ENCODE measurements around the gene ZNF22. TPM values are rescaled to one million over a fixed set of nuclear protein-coding genes. Genes with fewer than 3 reads are reported as not detected.

Gene ZNF22
- total and polyA plus RNA-seq, 2 of the 4 experiments (the other 2 are of a cell fraction): 10.6 to 12.4 TPM

- in situ Hi-C loops (cut with MboI; ENCODE audit: low sequenced_read_pairs) (no loop called here), dilution Hi-C loops (cut with HindIII; ENCODE audit: low sequenced_read_pairs, unreplicated experiment) (no loop called here), intact Hi-C loops (cut with micrococcal nuclease) (no loop called here)
- ChIA-PET CTCF (no interaction called here), POLR2A (ENCODE audit: unreplicated experiment) (no interaction called here)
- H4K91ac ChIP-seq (ENCODE audit: insufficient read depth, low read depth, low read length): no peak overlapping the region
- no peak overlapping the region for H3K56ac ChIP-seq (ENCODE audit: extremely low read depth, insufficient read depth, low read length)
- no peak overlapping the region for H2BK15ac ChIP-seq (ENCODE audit: low read depth, low read length)
- no peak overlapping the region for H3K9ac ChIP-seq (ENCODE audit: low read depth, low read length)
- no peak overlapping the region for H2BK120ac ChIP-seq (ENCODE audit: low read depth, low read length)
- H4K5ac ChIP-seq (ENCODE audit: low read depth, low read length): no peak overlapping the region
- H2AK9ac ChIP-seq (replicated peaks; ENCODE audit: low read depth, low read length, poor library complexity): no peak overlapping the region
- no peaks in the 10 kb centered on the region for H4K20me1 ChIP-seq (ENCODE audit: insufficient read depth, low read length)
- peaks cover 13% of the 10 kb centered on the region for H3K9me1 ChIP-seq (ENCODE audit: insufficient read depth, low read length)
- H3K79me1 ChIP-seq (ENCODE audit: low read depth in 1 of 2, low read length in 2 of 2): peaks cover 11 to 27% of the 10 kb centered on the region in 2 experiments; a peak in 3 of 4 replicates
- H3K27ac ChIP-seq (ENCODE audit: insufficient read depth, low read length): no peak overlapping the region
- peaks cover 2% of the 10 kb centered on the region; the same call in 1 of the 2 replicates for H3K9me3 ChIP-seq (ENCODE audit: control insufficient read depth, insufficient read depth, low read length)
- no TSS peak for BruUV-seq (replicated peaks)
- H3K18ac ChIP-seq (ENCODE audit: low read depth, low read length): no peak overlapping the region
- no peak overlapping the region for H2BK20ac ChIP-seq (ENCODE audit: low read depth, low read length)
- H3K4ac ChIP-seq (ENCODE audit: low read depth, low read length): no peak overlapping the region
- H3K23ac ChIP-seq (ENCODE audit: low read depth, low read length): no peak overlapping the region
- TF ChIP-seq SMC3 (IDR thresholded peaks at IDR 0.05; ENCODE audit: low read depth, low read length) (no peak), ELK1 (IDR thresholded peaks at IDR 0.05; ENCODE audit: borderline replicate concordance, low read depth, low read length) (no peak), FOS (IDR thresholded peaks at IDR 0.05; ENCODE audit: low read depth, low read length) (no peak), POLR2A (IDR thresholded peaks at IDR 0.05; ENCODE audit: low read depth, low read length) (no peak), RAD21 (IDR thresholded peaks at IDR 0.05; ENCODE audit: low read length) (no peak), CHD1 (IDR thresholded peaks at IDR 0.05; ENCODE audit: low read depth, low read length) (no peak), RFX5 (IDR thresholded peaks at IDR 0.05; ENCODE audit: low read depth, low read length) (no peak), NFE2L2 (IDR thresholded peaks at IDR 0.05; ENCODE audit: low read depth, low read length) (no peak), MXI1 (IDR thresholded peaks at IDR 0.05; ENCODE audit: borderline replicate concordance, low read depth, low read length) (no peak), CTCF (conservative IDR thresholded peaks at IDR 0.05; ENCODE audit: low read depth, low read length) (no peak), CEBPB (IDR thresholded peaks at IDR 0.05; ENCODE audit: low read depth, low read length) (no peak), RCOR1 (IDR thresholded peaks at IDR 0.05; ENCODE audit: insufficient replicate concordance, low read length) (no peak), MAZ (IDR thresholded peaks at IDR 0.05; ENCODE audit: borderline replicate concordance, low read depth, low read length) (no peak), BHLHE40 (IDR thresholded peaks at IDR 0.05; ENCODE audit: low read depth, low read length) (no peak), USF2 (IDR thresholded peaks at IDR 0.05; ENCODE audit: low read depth, low read length) (no peak), MAFK (IDR thresholded peaks at IDR 0.05; ENCODE audit: low read depth, low read length) (no peak)
- no peak overlapping the region for H2AK5ac ChIP-seq (ENCODE audit: low read depth, low read length)
- ATAC-seq (ENCODE audit: low read depth) (no peak), DNase-seq (no peak)
- no CpG with 5 or more reads among the region's 8 CpGs for WGBS, 2 experiments (ENCODE audit: extremely low coverage in 2 of 2, insufficient read length in 1 of 2)
- H3K14ac ChIP-seq (replicated peaks; ENCODE audit: low read depth, low read length): no peak overlapping the region
- peaks cover 13% of the 10 kb centered on the region for H3K4me1 ChIP-seq (ENCODE audit: control insufficient read depth, insufficient read depth, low read length)
- no peak overlapping the region for H3K4me3 ChIP-seq (ENCODE audit: insufficient read depth, low read depth, low read length)
- no peak overlapping the region for H2BK5ac ChIP-seq (ENCODE audit: low read depth, low read length, poor library complexity, severe bottlenecking)
- H4K8ac ChIP-seq (ENCODE audit: low read depth in 2 of 2, low read length in 2 of 2): no peak overlapping the region
- peaks cover 8% of the 10 kb centered on the region; the same call in 1 of the 2 replicates for H3K36me3 ChIP-seq (ENCODE audit: control insufficient read depth, insufficient read depth, low read length)
- H3K27me3 ChIP-seq (ENCODE audit: control insufficient read depth, insufficient read depth, low read length): no peaks in the 10 kb centered on the region
- H3K4me2 ChIP-seq (ENCODE audit: low read depth, low read length): no peak overlapping the region
- no peak overlapping the region for H2AFZ ChIP-seq (replicated peaks; ENCODE audit: low read length, poor library complexity)
Observed at GRCh38 chr10:44955413-44956070, 45.2 kb upstream of the ZNF22 start.

Measured in IMR-90 (cell line).